Skeletal muscle tissue (tissue), 4 donors: ENCODE results near the gene VWA5B2. TPM values are rescaled to one million over a fixed set of nuclear protein-coding genes. Genes with fewer than 3 reads are reported as not detected.

Source experiments
- H3K27ac ChIP-seq: one replicate; pipeline ENCODE4 v1.7.0; 2013; ENCODE audit warnings: mild to moderate bottlenecking, low read depth, low read length, inconsistent platforms
- H3K27me3 ChIP-seq, 3 donors: one replicate each; pipeline ENCODE4 v1.7.0; 2013; ENCODE audit warnings: low read length in 3 of 3; ENCODE audit not compliant: control insufficient read depth in 3 of 3, insufficient read depth in 3 of 3
- H3K36me3 ChIP-seq, 3 donors: one replicate each; pipeline ENCODE4 v1.7.0; 2013; ENCODE audit warnings: low read length in 3 of 3; ENCODE audit not compliant: control insufficient read depth in 3 of 3, insufficient read depth in 3 of 3
- H3K4me1 ChIP-seq, 3 donors: one replicate each; pipeline ENCODE4 v1.7.0; 2013; ENCODE audit warnings: low read length in 3 of 3, mild to moderate bottlenecking in 3 of 3; ENCODE audit not compliant: control insufficient read depth in 3 of 3, insufficient read depth in 3 of 3
- H3K4me3 ChIP-seq, 3 donors: one replicate each; pipeline ENCODE4 v1.7.0; 2013; ENCODE audit warnings: low read length in 3 of 3
- H3K9ac ChIP-seq, 3 donors: one replicate each; pipeline ENCODE4 v1.7.0; 2013; ENCODE audit warnings: low read length in 3 of 3, mild to moderate bottlenecking in 3 of 3, moderate library complexity in 2 of 3, low read depth in 1 of 3
- H3K9me3 ChIP-seq, 3 donors: one replicate each; pipeline ENCODE4 v1.7.0; 2013; ENCODE audit warnings: low read length in 3 of 3; ENCODE audit not compliant: control insufficient read depth in 3 of 3
- total RNA-seq: library from RNA; depleted of rRNA; stranded (reverse); fragments of >200 nt; gene quantifications from one replicate; pipeline ENCODE4 v1.2.3, GENCODE V29; 2014
- donor health status: Osteomylitis.

VWA5B2 gene
- total RNA-seq, 1 donor from 2014 or later: not detected

DNA sequence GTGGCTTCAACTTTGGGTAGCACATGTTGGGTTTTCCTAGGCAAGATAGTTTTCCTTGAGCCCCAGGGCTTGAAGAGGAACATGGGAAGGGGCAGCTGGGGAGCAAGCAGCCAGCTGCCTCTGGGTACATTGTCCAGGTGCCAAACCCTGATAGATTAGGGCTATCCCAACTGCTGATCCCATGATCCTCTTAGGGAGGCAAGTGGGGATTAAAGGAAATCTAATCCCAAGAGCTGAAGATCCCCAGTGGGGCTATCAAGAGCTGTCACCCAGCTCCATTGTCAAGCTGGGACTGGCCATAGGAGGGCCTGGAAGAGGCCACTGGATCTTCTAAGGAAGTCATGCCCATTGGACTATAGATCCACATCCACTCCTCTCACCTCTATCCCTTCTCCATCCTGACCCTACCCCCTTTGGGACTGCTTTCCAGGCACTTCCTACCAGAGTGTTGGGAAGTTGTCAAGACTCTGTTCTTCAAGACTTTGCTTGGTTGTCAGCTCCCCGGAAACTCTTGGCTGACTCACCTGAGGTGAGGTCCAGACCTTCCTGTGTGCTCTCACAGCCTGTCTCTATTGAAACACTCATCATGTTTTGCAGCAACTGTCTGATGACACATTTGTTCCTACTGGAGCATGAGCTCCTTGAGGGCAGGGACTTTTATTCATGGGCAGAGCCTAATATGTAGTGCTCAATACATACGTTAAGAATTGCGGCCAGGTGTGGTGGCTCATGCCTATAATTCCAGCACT, 26.1 kb downstream of the VWA5B2 start:
- Histone ChIP-seq H3K4me1 (peaks cover 5 to 8% (median 5%) of the 10 kb centered on the region in 3 donors), H3K9me3 (no peaks in the 10 kb centered on the region), H3K36me3 (peaks cover 0 to 5% (median 0%) of the 10 kb centered on the region in 3 donors), H3K27ac (no peak overlapping the region), H3K4me3 (no peak overlapping the region), H3K9ac (no peak overlapping the region), H3K27me3 (peaks cover 17 to 24% (median 17%) of the 10 kb centered on the region in 3 donors)

DNA sequence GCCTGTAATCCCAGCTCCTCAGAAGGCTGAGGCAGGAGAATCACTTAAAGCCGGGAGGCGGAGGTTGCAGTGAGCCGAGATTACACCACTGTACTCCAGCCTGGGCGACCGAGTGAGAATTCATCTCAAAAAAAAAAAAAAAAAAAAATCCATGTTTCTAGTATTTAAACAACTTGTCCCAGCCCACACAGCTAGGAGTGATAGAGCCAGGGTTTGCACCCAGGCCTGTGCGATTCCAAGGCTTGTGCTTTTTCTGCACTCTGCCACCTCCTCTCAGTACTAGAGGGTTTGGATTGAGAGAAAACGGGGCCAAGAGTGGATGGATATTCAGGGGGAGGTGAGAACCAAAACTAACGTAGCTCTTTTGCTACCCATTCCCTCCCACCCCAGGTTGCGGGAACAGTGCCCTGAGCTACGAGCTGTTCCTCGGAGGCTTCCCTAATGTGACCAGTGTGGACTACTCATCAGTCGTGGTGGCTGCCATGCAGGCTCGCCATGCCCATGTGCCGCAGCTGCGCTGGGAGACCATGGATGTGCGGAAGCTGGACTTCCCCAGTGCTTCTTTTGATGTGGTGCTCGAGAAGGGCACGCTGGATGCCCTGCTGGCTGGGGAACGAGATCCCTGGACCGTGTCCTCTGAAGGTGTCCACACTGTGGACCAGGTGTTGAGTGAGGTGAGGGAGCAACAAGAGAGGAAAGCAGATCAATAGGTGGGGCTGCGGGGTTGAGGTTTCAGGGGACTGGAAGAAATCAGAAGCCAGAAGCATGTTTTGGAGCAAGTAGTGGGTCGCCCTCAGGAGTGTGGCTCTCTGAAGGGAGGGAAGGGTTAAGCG, 27.9 kb downstream of the VWA5B2 start:
- peaks cover 0 to 5% (median 0%) of the 10 kb centered on the region in 3 donors for H3K36me3 ChIP-seq
- H3K4me3 ChIP-seq: no peak overlapping the region
- H3K9me3 ChIP-seq: no peaks in the 10 kb centered on the region
- peaks cover 29 to 37% (median 30%) of the 10 kb centered on the region in 3 donors for H3K27me3 ChIP-seq
- no peak overlapping the region for H3K9ac ChIP-seq
- H3K27ac ChIP-seq: no peak overlapping the region
- H3K4me1 ChIP-seq: peaks cover 13 to 18% (median 14%) of the 10 kb centered on the region in 3 donors

GRCh38 chr3:184258926-184259325, 29.5 kb downstream of the VWA5B2 start:
- no peak overlapping the region for H3K27ac ChIP-seq
- H3K9me3 ChIP-seq: no peaks in the 10 kb centered on the region
- H3K9ac ChIP-seq: no peak overlapping the region
- H3K4me1 ChIP-seq: peaks cover 13 to 24% (median 19%) of the 10 kb centered on the region in 3 donors
- H3K4me3 ChIP-seq: no peak overlapping the region
- peaks cover 40 to 45% (median 40%) of the 10 kb centered on the region in 3 donors for H3K27me3 ChIP-seq
- peaks cover 0 to 5% (median 0%) of the 10 kb centered on the region in 3 donors for H3K36me3 ChIP-seq

DNA sequence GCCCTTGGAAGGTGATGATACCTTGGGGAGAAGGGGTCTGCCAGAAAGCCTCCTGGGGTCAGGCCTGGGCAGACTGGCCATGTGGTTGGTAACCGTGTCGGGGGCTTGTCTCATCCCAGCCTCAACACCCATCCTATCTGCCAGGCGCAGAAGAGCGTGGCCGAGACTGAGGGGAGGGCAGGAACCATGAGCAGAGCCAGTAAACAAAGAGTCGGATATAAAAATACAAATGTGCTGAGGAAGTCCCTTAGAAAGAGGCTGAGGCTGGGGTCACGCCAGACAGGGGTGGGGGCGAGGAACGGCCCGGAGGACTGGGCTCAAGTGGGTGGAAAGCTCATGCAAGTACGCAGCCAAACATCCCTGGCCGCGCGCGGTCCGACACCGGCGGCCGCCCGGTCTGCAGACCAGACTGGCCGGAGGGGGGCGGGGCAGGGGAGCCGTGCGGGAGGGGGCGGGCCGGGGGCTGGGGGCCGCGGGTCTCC, 30.1 kb downstream of the VWA5B2 start:
- Histone ChIP-seq H3K36me3 (peaks cover 0 to 5% (median 0%) of the 10 kb centered on the region in 3 donors), H3K4me1 (peaks cover 13 to 24% (median 19%) of the 10 kb centered on the region in 3 donors), H3K4me3 (no peak overlapping the region), H3K9me3 (no peaks in the 10 kb centered on the region), H3K27me3 (peaks cover 40 to 47% (median 41%) of the 10 kb centered on the region in 3 donors), H3K9ac (no peak overlapping the region), H3K27ac (no peak overlapping the region)

GRCh38 chr3:184259878-184260723, 30.7 kb downstream of the VWA5B2 start:
- H3K4me1 ChIP-seq: peaks cover 13 to 24% (median 19%) of the 10 kb centered on the region in 3 donors
- H3K9me3 ChIP-seq: no peaks in the 10 kb centered on the region

GRCh38 chr3:184260724-184261269, 31.4 kb downstream of the VWA5B2 start:
- H3K4me1 ChIP-seq: peaks cover 13 to 24% (median 19%) of the 10 kb centered on the region in 3 donors
- no peak overlapping the region for H3K4me3 ChIP-seq
- peaks cover 0 to 5% (median 0%) of the 10 kb centered on the region in 3 donors for H3K36me3 ChIP-seq
- H3K9me3 ChIP-seq: no peaks in the 10 kb centered on the region
- no peak overlapping the region for H3K9ac ChIP-seq
- peaks cover 40 to 58% (median 44%) of the 10 kb centered on the region in 3 donors for H3K27me3 ChIP-seq
- H3K27ac ChIP-seq: no peak overlapping the region

More at GRCh38 chr3:184259878-184260723, 30.7 kb downstream of the VWA5B2 start:
- H3K36me3 ChIP-seq: peaks cover 0 to 5% (median 0%) of the 10 kb centered on the region in 3 donors
- peak overlapping the region in 2 of 3 donors; percentile 32 to 35 for H3K4me3 ChIP-seq
- no peak overlapping the region for H3K27ac ChIP-seq
- no peak overlapping the region for H3K9ac ChIP-seq
- H3K27me3 ChIP-seq: peaks cover 40 to 53% (median 44%) of the 10 kb centered on the region in 3 donors

DNA sequence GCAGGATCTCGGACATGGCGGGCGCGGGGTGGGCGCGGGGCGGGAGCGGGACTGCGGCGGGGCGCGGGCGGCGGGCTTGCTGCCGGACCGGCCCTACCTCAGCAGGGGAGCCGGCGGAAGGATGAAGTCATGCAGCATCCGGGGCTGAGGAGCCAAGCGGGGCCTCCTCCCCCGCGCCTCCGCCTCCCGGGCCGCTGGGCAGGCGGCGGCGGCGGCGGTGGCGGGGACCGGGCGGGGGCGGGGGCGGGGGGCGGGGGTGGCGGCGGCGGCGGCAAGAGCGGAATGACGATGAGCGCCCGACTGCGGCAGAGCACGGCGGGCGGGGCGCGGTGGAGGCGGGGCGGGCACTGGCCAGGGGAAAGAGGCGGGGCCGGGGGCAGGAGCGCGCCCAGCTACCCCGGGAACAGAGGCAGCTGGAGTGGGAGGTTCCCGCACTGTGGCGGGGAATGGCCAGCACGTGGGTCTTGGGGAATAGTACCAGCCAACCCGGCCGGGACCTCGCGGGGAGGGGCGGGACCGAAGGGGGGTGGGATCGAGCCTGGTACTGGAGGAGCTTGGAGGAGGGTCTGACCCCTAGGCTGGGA, 32.0 kb downstream of the VWA5B2 start, which contains the start of gene CAMK2N2:
Gene CAMK2N2, minus strand, starts transcription at position 284 of the 584 bp plus-strand sequence. Its CDS starts 268 bp downstream, at position 16.
- peak within 1 kb of the TSS; percentile 9 to 58 (median 49) for H3K4me3 ChIP-seq
- H3K9me3 ChIP-seq: no peaks in the 10 kb centered on the region
- no peak within 1 kb of the TSS for H3K27ac ChIP-seq
- no peak within 1 kb of the TSS for H3K9ac ChIP-seq
- peaks cover 0 to 5% (median 0%) of the 10 kb centered on the region in 3 donors for H3K36me3 ChIP-seq
- peaks cover 13 to 24% (median 19%) of the 10 kb centered on the region in 3 donors for H3K4me1 ChIP-seq
- peaks cover 40 to 58% (median 44%) of the 10 kb centered on the region in 3 donors for H3K27me3 ChIP-seq

GRCh38 chr3:184261854-184262763, 32.7 kb downstream of the VWA5B2 start:
- Histone ChIP-seq H3K9me3 (no peaks in the 10 kb centered on the region), H3K36me3 (peaks cover 0 to 5% (median 0%) of the 10 kb centered on the region in 3 donors), H3K27me3 (peaks cover 40 to 58% (median 44%) of the 10 kb centered on the region in 3 donors), H3K27ac (no peak overlapping the region), H3K4me3 (peak overlapping the region; percentile 9 to 58 (median 49)), H3K4me1 (peaks cover 13 to 24% (median 19%) of the 10 kb centered on the region in 3 donors), H3K9ac (no peak overlapping the region)
